ENCODE measurements around the gene ANKRD23.
A peak's percentile ranks its signal among the peaks of the same experiment; 100 is the strongest.

Gene ANKRD23

DNA sequence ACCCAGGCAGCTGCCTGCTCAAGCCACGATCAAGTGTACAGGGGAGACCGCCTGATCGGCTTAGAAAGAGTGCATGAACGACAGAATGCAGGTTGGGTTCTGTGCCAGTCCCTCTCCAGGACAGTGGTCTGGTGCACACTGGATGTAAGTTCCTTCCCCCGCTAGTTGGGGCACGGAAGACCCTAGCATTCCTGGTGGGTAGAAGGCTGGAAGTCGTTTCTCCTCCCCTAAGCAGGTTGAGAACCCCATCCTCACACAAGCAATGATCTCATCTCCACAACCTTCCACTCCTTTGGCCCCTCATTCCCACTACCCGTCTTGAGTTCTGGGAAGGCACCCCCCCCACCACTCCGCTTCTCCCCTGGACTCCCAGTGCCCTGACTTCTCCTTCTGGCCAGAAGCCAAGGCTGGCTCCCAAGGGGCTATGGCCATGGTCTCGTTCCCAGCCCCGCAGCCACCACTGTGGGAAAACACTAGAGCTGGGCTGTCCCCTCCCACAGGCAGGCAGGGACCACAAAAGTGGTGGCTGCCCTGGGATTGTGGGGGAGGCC lies 15.4 kb upstream of the ANKRD23 start:
- H3K27ac ChIP-seq, result peak overlapping the region; percentile 84 to 96
- peak; percentile 76 to 95 for DNase-seq
- H3K36me3 ChIP-seq, result peaks cover 42 to 51% (median 42%) of the 10 kb centered on the region in 3 donors
- peak overlapping the region; percentile 77 to 85 for H3K4me3 ChIP-seq
- intact Hi-C loops (cut with DNase I; ENCODE audit: low total_unique reads), result loop anchor here (2.0 to 5.0 kb wide), 2 partner anchors 42 to 48 kb away; partner anchors contain the start of gene CNNM3
- H3K9me3 ChIP-seq, result no peaks in the 10 kb centered on the region
- H3K27me3 ChIP-seq, result no peaks in the 10 kb centered on the region
- H3K4me1 ChIP-seq, result peaks cover 0 to 38% (median 30%) of the 10 kb centered on the region in 4 donors
- TF ChIP-seq, protein P1, sequence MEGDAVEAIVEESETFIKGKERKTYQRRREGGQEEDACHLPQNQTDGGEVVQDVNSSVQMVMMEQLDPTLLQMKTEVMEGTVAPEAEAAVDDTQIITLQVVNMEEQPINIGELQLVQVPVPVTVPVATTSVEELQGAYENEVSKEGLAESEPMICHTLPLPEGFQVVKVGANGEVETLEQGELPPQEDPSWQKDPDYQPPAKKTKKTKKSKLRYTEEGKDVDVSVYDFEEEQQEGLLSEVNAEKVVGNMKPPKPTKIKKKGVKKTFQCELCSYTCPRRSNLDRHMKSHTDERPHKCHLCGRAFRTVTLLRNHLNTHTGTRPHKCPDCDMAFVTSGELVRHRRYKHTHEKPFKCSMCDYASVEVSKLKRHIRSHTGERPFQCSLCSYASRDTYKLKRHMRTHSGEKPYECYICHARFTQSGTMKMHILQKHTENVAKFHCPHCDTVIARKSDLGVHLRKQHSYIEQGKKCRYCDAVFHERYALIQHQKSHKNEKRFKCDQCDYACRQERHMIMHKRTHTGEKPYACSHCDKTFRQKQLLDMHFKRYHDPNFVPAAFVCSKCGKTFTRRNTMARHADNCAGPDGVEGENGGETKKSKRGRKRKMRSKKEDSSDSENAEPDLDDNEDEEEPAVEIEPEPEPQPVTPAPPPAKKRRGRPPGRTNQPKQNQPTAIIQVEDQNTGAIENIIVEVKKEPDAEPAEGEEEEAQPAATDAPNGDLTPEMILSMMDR (IDR thresholded peaks at IDR 0.05), result no peak

GRCh38 chr2:96857667-96858372 lies 14.0 kb upstream of the ANKRD23 start, which contains the start of gene ANKRD39:
TSS of gene ANKRD39 (minus strand) at chr2:96858016. CDS start at chr2:96857987, 29 bp downstream.
- intact Hi-C loops (cut with DNase I; ENCODE audit: low total_unique reads), result loop anchor here (2.0 to 5.0 kb wide), 3 partner anchors 41 to 93 kb away; partner anchors contain the start of gene CNNM3

DNA sequence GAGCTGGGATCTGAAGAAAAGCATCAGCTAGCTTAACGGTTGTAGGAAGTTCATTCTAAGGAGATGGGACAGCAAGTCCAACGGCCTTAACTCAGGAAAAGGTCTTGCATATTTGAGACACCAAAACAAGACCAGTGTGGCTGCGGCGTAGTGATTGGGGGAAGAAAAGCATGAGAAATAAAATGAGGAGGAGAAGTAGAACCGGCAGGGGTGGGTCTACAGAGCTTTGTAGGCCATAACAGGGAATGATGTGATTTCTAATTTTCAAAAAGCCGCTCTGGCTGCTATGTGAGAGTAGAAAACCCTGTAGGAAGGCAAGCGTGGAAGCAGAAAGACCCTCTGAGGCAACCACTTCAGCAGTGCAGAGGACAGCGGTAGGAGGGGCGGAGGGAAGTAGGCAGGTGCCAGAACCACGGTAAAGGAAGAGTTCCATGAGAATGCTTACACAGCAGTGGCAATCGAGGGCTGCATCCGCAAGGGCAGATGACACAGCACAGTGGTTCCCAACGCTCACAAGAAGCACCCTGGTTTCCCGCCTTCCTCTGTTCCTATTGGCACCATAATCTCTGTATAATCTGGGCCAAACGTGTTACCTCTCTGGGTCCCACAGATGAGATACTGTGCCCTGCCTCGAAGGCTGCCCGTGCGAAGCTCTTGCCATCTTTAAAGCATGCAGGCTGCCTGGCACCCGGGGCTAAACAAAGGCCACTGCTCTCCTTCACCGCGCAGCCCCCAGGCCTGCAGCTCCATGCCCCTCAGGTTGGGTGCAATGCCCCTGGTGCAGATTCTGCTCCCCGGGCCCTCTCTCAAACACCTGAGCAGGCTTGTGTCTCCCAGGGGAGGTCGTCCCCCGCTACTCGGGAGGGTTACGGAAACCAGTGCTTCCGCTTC lies 13.2 kb upstream of the ANKRD23 start:
- intact Hi-C loops (cut with DNase I; ENCODE audit: low total_unique reads), result loop anchor here (2.0 to 5.0 kb wide), 2 partner anchors 40 to 94 kb away; partner anchors contain the start of gene CNNM3

More at GRCh38 chr2:96857667-96858372, 14.0 kb upstream of the ANKRD23 start, which contains the start of gene ANKRD39:
- peak; percentile 97 to 99 for DNase-seq
- no peaks in the 10 kb centered on the region for H3K9me3 ChIP-seq
- peak within 1 kb of the TSS; percentile 84 to 96 for H3K27ac ChIP-seq
- TF ChIP-seq, protein P1 (IDR thresholded peaks at IDR 0.05), result peak; percentile 79 to 80
- peaks cover 40 to 51% (median 42%) of the 10 kb centered on the region in 3 donors for H3K36me3 ChIP-seq
- H3K4me1 ChIP-seq, result peaks cover 0 to 37% (median 29%) of the 10 kb centered on the region in 4 donors
- peak within 1 kb of the TSS; percentile 77 to 85 for H3K4me3 ChIP-seq
- H3K27me3 ChIP-seq, result no peaks in the 10 kb centered on the region

DNA sequence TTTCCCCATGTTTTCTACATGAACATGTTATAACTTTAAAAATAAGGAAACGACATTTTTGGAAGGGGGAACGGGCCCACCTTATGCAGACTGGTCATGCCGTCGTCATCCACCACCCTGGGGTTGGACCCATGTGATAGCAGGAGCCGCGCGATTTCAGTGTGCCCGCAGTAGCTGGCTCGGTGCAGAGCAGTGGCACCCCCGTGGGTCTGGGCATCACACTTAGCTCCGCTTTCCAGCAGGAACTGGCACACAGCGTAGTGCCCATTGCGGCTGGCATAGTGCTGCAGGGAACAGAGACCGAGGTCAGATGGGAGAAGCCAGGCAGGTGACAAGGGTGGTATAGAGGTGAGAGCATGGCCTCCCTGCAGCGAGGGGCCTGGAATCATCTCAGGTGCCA lies 9.5 kb upstream of the ANKRD23 start:
- H3K4me1 ChIP-seq, result peaks cover 0 to 14% (median 9%) of the 10 kb centered on the region in 4 donors
- H3K9me3 ChIP-seq, result no peaks in the 10 kb centered on the region
- H3K27ac ChIP-seq, result no peak overlapping the region
- TF ChIP-seq, protein P1 (IDR thresholded peaks at IDR 0.05), result no peak
- H3K4me3 ChIP-seq, result no peak overlapping the region
- intact Hi-C loops (cut with DNase I; ENCODE audit: low total_unique reads), result no loop called here
- H3K27me3 ChIP-seq, result no peaks in the 10 kb centered on the region
- DNase-seq, result no peak
- H3K36me3 ChIP-seq, result peaks cover 35 to 62% (median 47%) of the 10 kb centered on the region in 3 donors

More for the DNA sequence above, 13.2 kb upstream of the ANKRD23 start:
- no peak for DNase-seq
- Histone ChIP-seq H3K27me3 (no peaks in the 10 kb centered on the region), H3K36me3 (peaks cover 35 to 48% (median 37%) of the 10 kb centered on the region in 3 donors), H3K27ac (peak overlapping the region; percentile 84 to 85), H3K4me1 (peaks cover 0 to 37% (median 29%) of the 10 kb centered on the region in 4 donors), H3K4me3 (peak overlapping the region; percentile 77 to 85), H3K9me3 (no peaks in the 10 kb centered on the region)
- TF ChIP-seq, protein P1 (IDR thresholded peaks at IDR 0.05), result no peak

DNA sequence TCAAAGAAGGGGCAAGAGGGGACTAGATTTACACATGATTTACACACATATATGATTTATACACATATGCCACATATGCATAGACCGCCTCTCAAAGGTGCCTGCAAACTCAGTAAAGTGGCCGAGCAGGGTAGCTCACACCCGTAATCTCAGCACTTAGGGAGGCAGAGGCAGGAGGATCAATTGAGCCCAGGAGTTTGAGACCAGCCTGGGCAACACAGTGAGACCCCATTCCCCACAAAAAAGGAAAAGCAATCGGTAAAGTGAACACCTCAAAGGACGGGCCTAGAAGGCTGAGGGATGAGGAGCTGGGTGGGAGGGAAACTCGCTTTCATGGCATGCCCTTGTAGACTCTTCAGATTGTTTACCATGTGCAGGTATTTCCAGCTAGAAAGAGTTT lies 8.8 kb upstream of the ANKRD23 start:
- DNase-seq, result no peak
- Histone ChIP-seq H3K4me1 (peaks cover 0 to 14% (median 9%) of the 10 kb centered on the region in 4 donors), H3K27me3 (no peaks in the 10 kb centered on the region), H3K27ac (no peak overlapping the region), H3K9me3 (no peaks in the 10 kb centered on the region), H3K4me3 (no peak overlapping the region), H3K36me3 (peaks cover 40 to 69% (median 53%) of the 10 kb centered on the region in 3 donors)
- TF ChIP-seq, protein P1 (IDR thresholded peaks at IDR 0.05), result no peak
- intact Hi-C loops (cut with DNase I; ENCODE audit: low total_unique reads), result no loop called here
